Stimulated activated CD8-positive, alpha-beta memory T cell treated with anti-CD3 and anti-CD28 coated beads, Interleukin-12 subunit alpha, Interleukin-12 subunit beta, amount 100 ng/mL, for 4 hours (primary cell): Measurements from ENCODE around the gene TMEM140.

ENCODE experiments used
- DNase-seq: peaks from one replicate; pipeline ENCODE4 v3.0.0-alpha.2; 2020; ENCODE audit warnings: low read depth

TMEM140 gene

DNA sequence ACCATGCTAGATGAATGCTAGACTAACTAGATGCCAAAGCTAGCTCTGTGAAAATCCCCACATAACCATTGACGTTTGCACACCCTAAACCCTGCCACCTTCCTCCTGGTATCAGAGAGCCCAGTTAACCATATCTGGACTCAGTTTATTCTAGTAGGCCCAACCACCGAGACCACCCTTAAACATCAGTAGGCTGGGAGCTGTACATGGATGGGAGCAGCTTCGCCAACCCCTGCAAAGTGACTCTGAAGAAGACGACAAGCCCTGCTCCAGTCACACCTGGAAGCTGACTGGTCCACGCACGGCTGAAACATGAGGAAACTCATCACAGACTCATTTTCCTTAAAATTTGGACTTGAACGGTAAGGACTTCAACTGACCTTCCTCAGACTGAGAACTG, 27.1 kb downstream of the TMEM140 start:
- DNase-seq, result no peak

DNA sequence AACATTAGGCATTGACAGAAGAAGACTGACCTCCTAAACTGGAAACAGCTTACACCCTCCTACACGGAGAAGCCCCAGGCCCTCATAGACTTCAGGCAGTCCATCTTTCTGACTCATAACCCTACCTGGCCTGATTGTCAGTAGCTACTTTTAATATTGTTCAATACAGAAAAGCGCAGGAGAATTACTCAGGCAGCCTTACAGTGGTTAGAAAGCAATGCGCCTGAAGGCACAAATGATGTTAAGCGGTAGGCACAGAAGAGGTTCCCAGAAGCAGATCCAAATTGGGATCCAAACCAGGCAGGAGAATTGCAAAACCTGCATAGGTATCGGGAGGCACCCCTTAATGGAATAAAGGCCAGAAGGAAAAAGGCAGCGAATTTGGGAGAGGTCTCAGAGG, 28.1 kb downstream of the TMEM140 start:
- DNase-seq, result no peak

DNA sequence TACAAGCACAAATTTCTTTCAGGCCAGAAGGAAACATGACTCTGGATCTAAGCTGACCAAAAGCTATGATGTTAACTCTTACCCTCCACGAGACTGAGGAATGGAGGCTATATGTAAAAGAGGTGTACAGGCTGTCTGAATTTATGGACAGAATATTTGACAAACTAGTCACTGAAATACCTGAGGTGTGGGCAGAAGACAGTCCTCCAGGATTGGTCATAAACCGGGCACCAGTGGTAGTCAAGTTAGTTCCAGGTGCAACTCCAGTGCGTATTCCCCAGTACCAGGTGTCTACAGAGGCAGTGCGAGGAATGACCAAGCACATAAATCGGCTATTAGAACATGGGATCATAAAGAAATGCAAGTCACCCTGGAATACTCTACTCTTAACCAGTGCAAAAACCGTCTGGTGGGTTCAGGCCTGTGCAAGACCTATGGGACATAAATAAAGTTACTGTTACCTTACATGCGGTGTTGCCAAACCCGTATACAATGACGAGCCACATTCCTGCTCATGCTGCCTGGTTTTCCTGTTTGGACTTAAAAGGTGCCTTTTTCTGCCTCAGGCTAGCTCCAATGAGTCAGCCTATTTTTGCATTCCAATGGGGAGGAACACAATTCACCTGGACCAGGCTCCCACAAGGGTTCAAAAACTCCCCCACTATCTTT, 29.3 kb downstream of the TMEM140 start:
- no peak for DNase-seq

DNA sequence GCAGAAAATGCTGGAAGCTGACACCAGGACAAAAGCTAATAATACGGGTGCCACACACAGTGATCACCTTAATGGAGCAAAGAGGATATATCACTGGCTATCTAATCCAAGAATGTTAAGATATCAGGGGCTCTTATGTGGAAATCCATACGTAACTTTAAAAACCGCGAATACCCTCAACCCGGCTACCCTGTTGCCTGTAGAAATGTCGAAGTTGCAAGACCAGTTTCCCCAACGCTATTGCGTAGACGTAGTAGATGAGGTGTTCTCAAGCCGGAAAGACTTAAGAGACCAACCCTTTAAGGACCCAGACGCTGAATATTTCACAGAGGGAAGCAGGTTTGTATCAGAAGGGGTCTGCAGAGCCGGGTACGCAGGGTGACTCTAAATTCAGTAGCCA, 30.5 kb downstream of the TMEM140 start:
- DNase-seq, result no peak

DNA sequence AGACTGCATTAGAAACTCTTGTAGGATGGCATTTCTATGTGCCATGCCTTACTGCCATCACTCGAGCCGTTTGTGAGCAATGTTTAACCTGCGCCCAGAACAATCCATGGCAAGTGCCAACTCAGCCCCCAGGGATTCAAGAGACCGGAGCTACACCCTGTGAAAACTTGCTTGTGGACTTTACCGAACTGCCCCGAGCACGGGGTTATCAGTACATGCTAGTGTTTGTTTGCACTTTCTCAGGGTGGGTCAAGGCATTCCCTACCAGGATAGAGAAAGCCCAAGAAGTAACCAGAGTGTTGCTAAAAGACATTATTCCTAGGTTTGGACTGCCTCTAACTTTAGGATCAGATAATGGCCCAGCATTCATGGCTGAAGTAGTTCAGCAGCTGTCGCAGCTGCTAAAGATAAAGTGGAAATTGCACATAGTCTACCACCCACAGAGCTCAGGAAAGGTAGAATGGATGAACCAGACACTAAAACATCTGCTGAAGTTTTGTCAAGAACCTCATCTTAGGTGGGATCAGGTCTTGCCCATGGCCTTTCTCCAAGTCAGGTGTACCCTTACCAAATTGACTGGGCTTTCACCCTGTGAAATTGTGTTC, 31.6 kb downstream of the TMEM140 start:
- no peak for DNase-seq

DNA sequence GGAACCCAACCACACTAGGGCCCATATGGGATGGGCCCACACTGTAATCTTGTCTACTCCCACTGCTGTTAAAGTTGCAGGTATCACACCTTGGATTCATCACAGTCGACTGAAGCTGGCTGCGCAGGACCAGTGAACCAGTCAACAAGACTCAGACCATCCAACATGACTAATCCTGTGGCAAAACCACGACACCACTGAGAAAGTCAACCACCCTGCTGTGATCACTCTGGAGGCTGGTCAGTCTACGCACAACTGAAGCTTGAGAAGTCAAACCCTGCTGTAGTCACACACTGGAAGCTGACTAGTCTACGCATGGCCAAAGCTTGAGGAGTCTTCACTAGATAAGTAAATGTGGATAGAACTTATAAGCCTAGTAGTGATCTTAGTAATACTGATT, 32.2 kb downstream of the TMEM140 start:
- no peak for DNase-seq

DNA sequence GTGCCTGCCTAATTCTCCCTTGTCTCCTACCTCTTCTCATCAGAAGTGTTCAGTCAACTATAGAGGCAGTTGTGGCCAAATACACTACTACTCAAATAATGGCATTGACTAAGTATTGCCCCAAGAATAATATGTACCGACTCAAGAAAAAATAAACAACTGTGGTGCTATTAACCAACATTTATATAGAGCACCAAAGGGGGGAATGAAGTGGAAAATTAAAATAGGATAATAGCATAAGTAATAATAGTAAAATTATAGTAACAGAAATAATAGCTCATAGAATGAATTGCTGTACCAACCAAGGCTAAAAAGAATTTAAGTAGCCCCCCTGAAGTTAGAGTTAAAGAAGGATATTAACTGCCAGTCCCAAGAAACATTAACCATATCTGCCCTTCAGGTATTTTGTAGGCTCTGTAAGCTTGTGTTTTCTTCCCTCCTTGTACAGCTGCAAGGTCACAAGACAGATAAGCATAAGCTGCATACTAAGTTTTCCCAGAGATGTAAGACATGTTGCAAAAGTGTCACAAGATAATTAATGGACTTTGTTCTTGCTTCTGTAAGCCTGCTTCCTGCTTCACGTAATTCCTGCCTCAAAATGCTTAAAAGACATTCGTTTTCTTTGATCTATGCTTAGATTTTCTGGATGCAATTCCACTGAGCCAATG, 33.5 kb downstream of the TMEM140 start:
- DNase-seq, result no peak

DNA sequence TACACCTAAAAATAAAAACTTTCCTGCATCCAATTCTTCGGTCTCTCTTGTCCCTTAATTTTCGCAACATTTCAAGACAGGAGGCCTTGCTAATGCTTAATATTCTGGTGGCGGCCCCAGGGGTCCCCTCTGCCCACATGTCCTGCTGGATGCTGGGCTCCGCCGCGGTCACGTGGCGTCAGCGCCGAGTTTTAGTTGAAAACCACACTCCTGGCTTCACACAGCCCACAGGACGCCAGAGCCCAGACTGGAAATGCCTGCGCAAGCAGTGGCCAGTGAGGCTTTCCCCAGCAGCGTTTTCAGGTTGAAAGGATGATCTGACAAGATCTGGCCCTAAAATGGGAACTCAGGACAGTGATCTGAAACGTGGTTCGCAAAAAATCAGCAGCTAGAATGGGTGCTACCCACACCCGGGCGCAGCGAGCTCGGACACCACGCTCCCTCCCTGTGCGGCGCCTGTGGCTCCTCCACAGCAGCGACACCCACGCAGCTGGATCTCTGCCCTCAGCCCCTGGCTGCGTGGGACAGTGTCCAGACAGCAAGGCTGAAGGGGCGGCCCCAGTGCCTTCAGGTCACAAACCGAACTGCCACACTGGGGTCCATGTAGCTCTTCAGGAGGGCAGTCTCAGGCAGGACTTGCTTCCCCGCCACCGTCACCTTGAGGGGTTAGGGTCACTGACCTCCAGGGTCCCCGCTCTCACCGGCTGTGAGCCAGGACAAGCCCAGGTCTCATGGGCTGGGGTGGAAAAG, 34.2 kb downstream of the TMEM140 start:
- DNase-seq, result no peak

DNA sequence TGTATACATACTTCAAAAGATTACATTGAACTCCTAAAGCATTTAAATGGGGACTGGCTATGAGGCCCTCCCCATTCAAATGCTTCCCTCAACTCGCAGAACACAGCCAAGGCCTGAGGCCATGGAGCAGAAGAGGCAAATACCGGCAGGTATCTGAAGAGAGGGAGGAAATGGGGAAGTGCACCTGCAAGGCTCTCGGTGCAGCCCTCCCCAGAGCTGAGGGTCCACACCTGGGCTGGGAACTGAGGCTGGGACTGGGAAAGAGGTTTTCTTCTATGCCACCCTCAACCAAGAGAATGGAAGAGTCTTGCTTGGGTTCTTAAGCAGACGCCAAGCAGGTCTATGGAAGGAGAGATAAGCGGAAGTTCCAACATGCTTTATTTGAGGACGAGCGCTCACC, 35.6 kb downstream of the TMEM140 start:
- DNase-seq, result no peak

DNA sequence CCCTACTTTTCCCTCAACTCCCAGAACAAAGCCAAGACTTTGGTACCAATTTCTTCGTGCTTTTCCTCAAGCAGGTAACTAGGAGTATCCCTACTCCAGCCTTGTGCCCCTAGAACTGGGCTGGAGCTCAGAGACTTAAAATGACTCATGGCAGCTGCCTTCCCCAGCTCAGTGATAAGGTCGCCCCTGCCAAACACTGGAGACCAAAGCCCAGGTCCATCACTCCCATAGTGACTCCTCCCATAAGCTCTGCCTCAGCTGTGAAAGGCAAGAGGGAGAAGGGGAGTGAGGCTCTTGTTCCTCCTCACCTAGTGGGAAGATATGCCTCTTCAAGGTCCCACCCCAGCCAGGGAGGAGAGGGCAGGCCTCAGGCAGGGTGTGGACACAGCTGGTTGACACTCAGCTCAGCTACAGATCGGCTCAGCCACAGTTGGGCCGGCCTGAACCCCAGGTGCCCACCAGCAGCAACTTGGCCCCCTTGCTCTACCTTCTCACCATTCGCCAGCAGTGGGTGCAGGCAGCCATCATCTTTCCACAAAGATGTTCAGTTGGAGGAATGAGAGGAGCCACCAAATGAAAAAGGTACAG, 36.5 kb downstream of the TMEM140 start:
- DNase-seq, result no peak

DNA sequence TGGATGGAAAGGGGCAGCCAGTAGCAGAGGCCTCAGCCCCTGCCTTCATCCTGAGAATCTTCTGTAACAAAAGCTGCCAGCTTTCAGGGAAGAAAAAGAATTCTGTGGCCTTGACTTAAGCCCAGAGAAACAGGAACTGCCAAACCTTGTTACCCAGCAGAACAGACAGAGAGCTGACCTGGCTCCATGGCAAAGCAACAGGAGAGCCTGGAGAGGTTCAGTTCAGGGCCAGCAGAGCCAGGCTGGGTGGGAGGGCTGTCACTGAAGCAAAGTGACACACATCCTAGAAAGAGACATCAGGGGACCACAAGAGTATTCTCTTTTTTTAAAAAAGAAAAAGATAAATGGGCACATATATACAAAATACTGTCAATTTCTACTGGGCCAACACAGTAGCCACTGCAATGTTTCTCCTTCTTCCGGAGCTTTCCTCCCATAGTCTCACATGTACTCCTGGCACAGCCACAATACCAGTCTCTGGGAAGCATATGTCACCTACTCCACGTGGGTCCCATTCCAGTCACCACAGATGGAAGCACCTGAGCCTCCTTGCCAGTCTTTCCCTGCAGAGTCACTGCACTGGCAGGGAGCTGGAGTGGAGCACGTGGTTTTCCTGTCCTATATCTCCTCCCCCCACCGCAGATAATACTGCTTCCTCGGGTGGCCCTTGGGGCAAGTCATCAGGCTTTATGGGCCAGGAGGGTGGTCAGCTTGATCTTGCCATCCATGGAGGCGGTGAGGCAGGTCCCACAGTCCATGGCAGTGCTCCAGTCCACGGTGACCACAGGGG, 37.8 kb downstream of the TMEM140 start:
- no peak for DNase-seq

DNA sequence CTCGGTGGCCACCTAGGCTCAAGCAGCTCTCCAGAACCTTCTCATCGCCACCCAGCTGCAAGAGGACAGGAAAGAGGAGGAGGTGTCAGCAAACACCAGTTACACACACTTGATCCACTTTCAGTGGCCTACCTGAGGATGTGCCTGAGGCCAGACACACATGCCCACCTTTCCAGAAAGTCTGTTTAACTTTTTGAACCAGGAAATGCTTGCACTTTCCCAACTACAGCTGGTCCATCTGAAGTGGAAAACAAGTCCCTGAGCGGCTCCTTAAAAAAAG, 38.3 kb downstream of the TMEM140 start:
- DNase-seq, result no peak

DNA sequence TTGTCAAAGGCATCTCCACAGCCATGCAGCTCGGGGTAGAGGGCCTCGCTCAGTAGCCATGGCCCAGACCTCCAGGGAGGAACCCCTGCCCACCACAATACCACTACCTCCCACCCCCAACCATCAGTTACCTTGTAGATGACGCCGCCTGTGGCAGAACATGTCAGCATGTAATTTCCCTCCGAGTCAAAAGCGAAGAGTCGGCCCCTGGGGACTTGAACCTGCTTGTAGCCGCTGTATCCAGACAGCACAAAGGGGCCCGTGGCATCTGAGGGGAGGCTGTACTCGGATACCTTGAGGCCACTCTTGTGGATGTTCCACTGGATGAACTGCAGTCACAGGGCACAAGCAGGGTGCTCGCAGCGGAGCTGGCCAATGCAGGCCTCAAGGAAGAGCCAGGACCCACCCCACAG, 39.0 kb downstream of the TMEM140 start:
- no peak for DNase-seq

DNA sequence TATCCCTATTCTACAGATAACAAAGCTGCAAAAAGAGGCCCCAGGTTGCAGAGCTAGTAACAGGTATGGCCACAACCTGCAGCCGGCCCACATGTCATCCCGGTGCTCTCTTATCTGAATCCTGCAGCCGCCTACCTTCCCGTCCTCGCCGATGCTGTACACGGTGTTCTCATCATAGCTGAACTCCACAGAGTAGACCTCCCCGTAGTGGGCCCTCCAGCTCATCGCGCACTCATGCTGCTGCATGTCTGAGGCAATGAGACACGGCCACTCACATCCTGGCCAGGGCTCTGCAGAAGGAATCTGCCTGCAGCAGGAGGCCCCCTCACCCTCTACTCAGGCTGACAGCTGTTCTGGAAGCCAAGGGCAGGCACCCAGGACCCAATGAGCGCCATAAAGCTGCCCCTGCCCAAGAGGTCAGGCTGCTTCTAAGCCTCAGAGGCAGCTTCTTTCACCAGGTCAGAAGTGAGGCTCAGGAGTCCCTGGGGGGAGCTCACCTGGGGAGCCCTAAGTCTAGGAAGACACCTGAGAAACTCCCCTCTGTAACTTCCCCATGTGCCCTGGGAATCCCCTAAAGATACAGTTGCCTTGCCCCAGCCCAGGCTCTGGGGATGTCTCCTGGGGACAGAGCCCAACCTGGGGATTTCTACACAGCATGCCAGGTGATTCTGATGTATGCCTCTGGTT, 40.6 kb downstream of the TMEM140 start:
- DNase-seq, result no peak

DNA sequence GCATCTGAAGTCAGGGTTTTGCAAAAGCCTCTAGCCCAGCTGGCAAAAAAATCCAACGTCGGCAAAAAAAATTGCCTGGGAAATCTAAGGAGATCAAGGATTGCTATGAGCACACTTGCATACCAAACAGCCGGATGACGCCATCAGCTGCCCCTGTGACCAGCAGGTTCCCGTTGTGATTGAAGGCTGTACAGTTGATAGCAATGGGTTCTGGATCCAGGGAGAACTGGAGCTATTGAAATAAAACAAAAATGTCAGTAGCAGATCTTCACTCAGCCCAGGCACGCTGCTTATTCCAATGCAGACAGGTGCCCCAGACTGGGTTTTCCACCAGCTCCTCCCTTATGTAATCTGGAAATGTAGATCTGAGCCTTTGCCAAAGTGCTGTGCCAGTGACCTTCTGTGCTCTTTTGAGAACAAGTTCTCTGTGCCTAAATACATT, 41.4 kb downstream of the TMEM140 start:
- no peak for DNase-seq

DNA sequence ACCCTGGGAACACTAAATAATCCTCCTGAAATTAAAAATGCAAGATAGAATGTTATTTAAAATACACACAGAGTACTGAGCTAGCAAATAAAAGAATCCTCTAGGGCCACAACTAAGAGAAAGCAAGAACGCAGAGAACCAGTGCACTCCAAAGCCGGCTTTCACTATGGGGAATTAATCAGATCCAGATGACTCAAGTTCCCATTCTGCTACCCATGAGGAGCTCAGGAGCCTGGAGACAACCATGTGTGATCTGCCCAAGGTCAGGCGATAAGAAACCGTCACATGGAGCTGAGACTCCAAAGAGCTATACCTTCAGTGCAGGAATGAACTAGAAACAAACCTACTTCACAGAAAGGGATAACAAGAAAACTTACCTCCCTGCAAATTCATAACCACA, 42.1 kb downstream of the TMEM140 start:
- no peak for DNase-seq

DNA sequence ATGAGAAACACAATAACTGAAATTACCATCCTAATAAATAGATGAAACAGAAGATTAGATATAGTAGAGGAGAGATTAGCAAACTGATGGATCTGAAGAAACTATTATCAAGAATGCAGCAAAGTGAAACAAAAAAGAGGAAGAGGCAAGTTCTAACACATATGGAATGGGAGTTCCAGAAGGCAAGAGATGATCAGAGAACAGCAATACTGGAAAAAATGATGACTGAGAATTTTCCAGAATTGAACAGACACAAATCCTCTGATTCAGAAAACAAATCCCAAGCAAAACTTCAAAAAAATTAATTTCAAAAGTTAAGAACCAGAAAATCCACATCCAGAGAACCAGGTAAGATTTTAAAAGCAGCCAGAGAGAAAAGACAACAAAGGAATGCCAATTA, 42.8 kb downstream of the TMEM140 start:
- DNase-seq, result no peak

DNA sequence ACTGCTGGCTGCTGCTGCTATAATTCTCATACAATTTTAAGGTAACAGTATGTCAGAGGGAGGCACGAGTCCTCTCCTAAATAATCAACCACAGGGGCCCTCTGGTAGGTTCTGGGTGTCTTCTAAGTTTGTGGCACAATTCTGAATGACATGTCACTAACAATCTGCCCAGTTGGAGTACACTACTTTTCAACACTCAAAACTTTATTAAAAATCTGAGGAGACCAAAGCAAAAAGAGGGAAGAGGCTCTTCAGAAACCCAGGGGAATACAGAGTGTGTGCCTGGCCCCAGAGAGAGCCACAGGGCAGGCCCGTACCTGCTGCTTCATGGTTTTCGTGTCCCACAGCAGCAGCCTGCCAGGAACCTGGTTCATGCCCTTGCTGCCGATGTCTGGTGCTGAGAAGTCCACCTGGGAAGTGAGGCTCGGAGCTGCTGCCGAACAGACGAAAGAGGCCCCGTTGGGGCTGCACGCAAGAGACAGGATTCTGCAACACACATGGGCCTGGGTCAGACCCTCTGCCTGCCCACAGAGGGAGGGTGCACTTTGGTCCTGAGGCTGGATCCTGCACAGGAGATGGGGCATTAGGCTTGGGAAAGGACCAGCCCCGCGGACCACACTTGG, 45.2 kb downstream of the TMEM140 start:
- no peak for DNase-seq

DNA sequence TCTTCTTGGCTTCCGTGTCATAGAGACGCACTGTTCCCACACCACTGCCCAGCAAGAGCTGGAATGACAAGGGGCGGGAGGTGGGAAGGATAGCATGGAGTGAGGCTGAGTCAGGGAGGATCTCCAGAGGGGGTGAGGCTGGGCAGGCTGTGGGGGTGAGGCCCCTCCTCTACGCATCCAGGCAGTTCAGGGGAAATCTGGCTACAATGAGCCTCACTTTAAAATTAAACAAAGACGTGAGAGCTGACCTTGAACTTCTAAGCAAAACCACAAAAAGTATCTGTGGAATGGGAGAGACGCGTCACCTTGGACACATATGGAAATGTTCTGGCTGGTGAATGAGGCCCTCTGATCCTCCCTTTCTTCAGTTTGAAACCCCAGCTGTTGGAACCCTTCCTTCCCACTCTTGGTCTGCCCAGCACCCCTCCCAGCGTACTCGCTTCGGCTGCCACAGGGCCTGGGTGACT, 45.8 kb downstream of the TMEM140 start:
- no peak for DNase-seq

DNA sequence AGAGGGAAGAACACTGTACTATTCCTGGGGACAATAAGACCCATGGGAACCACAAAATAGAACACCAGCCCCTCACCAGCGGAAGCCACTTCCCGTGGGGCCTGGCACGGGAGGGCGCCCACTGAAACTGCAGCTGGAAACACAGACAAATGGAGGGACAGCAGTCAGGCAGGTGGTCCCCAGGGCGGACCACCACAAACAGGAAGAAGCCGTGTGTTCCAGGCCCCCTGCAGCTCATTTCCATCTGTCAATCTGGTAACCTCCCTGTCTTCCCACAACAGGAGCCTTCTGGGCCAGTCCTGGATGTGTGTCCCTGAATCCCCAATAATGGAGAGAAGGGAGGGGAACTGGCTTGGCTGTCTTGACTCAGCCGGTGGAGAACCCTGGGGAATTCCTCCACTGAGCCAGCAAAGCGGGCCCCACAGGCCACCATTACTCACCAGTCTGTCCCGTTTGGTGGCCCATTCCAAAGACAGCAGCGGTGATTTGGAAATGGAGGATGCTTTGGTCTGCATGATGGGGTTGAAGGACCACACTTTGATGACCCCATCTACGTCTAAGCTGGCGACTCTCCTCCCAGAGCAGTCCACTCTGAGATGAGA, 46.7 kb downstream of the TMEM140 start:
- no peak for DNase-seq
